CD4-positive, alpha-beta T cell (primary cell): ENCODE data around the gene CDH24. TPM values are rescaled to one million over a fixed set of nuclear protein-coding genes. Genes with fewer than 3 reads are reported as not detected.

Experiments
- ATAC-seq: fragments of 200-7000 bp; cut with Tn5 transposase; one replicate; pipeline ENCODE4 v1.10.0; 2022; ENCODE audit warnings: mild to moderate bottlenecking; ENCODE audit not compliant: poor library complexity
- CTCF ChIA-PET: fragments of 350-600 bp; sonication (Branson Sonifier 250); formaldehyde crosslinking; loops from one replicate; lab custom pipeline; 2021; ENCODE audit warnings: antibody characterized with exemption, inconsistent platforms; lab: Charles Lee
- POLR2A ChIA-PET: fragments of 350-600 bp; sonication (Branson Sonifier 250); formaldehyde crosslinking; loops from one replicate; lab custom pipeline; 2021; ENCODE audit warnings: antibody characterized with exemption, inconsistent platforms; lab: Charles Lee
- DNase-seq, 14 experiments: peaks; one replicate each; pipeline ENCODE4 v3.0.0-alpha.2; 2013 to 2020; ENCODE audit warnings: mixed read lengths in 2 of 14
- H3K27ac ChIP-seq, 2 donors: one replicate each; pipeline versions ENCODE4 v1.5.1 to v1.7.0; 2013; ENCODE audit warnings: low read length in 2 of 2, low read depth in 1 of 2, mild to moderate bottlenecking in 1 of 2
- H3K27me3 ChIP-seq, 2 experiments: 1 replicate in 1 of 2; 2 replicates in 1 of 2; pipeline versions ENCODE4 v1.6.1 to v1.7.0; 2013; ENCODE audit warnings: low read length in 2 of 2, control low read depth in 1 of 2, mild to moderate bottlenecking in 1 of 2, moderate library complexity in 1 of 2; ENCODE audit not compliant: insufficient read depth in 2 of 2, control insufficient read depth in 1 of 2
- H3K36me3 ChIP-seq: one replicate; pipeline ENCODE4 v1.6.1; 2013; ENCODE audit warnings: low read length, control low read depth; ENCODE audit not compliant: insufficient read depth
- H3K4me1 ChIP-seq: one replicate; pipeline ENCODE4 v1.6.1; 2013; ENCODE audit warnings: low read length, control low read depth; ENCODE audit not compliant: insufficient read depth
- H3K4me3 ChIP-seq: one replicate; pipeline ENCODE4 v1.5.1; 2013; ENCODE audit warnings: mild to moderate bottlenecking, low read length, moderate library complexity
- H3K9me3 ChIP-seq, 2 experiments: 1 replicate in 1 of 2; 2 replicates in 1 of 2; pipeline versions ENCODE4 v1.6.1 to v1.7.0; 2013; ENCODE audit warnings: low read length in 2 of 2, mild to moderate bottlenecking in 2 of 2, control low read depth in 1 of 2, moderate library complexity in 1 of 2; ENCODE audit not compliant: control insufficient read depth in 1 of 2, insufficient read depth in 1 of 2
- H3K27ac Mint-ChIP-seq: one replicate; pipeline ENCODE4 v1.8.0; 2020; ENCODE audit warnings: mixed read lengths
- H3K27me3 Mint-ChIP-seq: one replicate; pipeline ENCODE4 v1.8.0; 2021; ENCODE audit warnings: mixed read lengths
- H3K36me3 Mint-ChIP-seq: one replicate; pipeline ENCODE4 v1.8.0; 2021; ENCODE audit warnings: low read depth, mixed read lengths
- H3K4me1 Mint-ChIP-seq: one replicate; pipeline ENCODE4 v1.8.0; 2021; ENCODE audit warnings: low read depth, mixed read lengths
- H3K4me3 Mint-ChIP-seq: one replicate; pipeline ENCODE4 v1.8.0; 2020; ENCODE audit warnings: mild to moderate bottlenecking, mixed read lengths
- H3K9me3 Mint-ChIP-seq: one replicate; pipeline ENCODE4 v1.8.0; 2020; ENCODE audit warnings: mixed read lengths
- CTCF ChIP-seq: fragments of 200-600 bp; IDR thresholded peaks from one replicate; pipeline ENCODE4 v1.8.0; 2022; ENCODE audit warnings: antibody characterized with exemption, mild to moderate bottlenecking
- intact Hi-C, 2 experiments: fragments of 100-400 bp; cut with DNase I in 1 of 2; cut with micrococcal nuclease in 1 of 2; formaldehyde crosslinking; loops; one replicate each; pipeline versions ENCODE4 v1.15.1 to v1.9.0; 2023 to 2025; cut with DNase I, micrococcal nuclease
- total RNA-seq, 174 experiments: library from RNA in 2 of 174; stranded (reverse) in 2 of 174; gene quantifications; one replicate each; pipeline ENCODE4 v1.2.3 and lab custom pipeline; 2021 to 2026

The CDH24 gene
- total RNA-seq, 2 experiments from 2014 or later, result 3.3 to 3.7 TPM

DNA sequence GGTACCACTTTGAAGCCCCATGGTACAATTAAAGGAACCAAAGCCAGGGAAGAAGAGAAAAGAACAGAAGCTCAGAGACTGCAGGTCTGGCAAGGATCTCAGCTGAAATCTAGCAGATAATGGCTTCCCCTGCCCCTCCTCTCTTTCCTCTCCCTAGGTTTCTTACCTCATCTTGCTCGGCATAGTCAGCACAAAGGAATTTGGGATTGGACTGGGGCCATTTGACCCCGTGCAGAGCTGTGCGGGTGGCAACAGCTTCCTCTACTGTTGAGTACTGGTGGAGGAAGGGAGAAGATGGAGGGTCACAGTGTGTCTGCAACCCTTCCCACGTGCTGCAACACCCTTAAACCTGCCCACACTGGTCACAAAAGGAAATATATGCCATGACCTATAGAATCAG is 4.7 kb upstream of the CDH24 start:
- Mint-ChIP-seq H3K9me3 (no peaks in the 10 kb centered on the region), H3K36me3 (peaks cover 85% of the 10 kb centered on the region), H3K27me3 (no peaks in the 10 kb centered on the region), H3K4me3 (no peak overlapping the region), H3K27ac (no peak overlapping the region), H3K4me1 (peaks cover 11% of the 10 kb centered on the region)
- ATAC-seq (no peak), DNase-seq (no peak)
- Histone ChIP-seq H3K4me1 (peaks cover 10% of the 10 kb centered on the region), H3K36me3 (peaks cover 76% of the 10 kb centered on the region), H3K27me3 (no peaks in the 10 kb centered on the region), H3K27ac (no peak overlapping the region), H3K4me3 (no peak overlapping the region), H3K9me3 (no peaks in the 10 kb centered on the region)
- intact Hi-C loops, result no loop called here
- POLR2A ChIA-PET, result interaction anchor here (0.9 kb wide), 2 partner anchors 9 to 105 kb away, joined by 3 read pairs; partner anchors contain the start of gene HAUS4
- CTCF ChIA-PET, result interaction anchor here (0.7 to 2.7 kb wide), 4 partner anchors 15 to 492 kb away, joined by 3 to 9 read pairs (median 4); no protein-coding TSS in a partner anchor
- TF ChIP-seq CTCF, result no peak

GRCh38 chr14:23060536-23061260 is 3.4 kb upstream of the CDH24 start:
- no peak overlapping the region for H3K4me3 ChIP-seq
- no peaks in the 10 kb centered on the region for H3K27me3 ChIP-seq
- Mint-ChIP-seq H3K4me3 (no peak overlapping the region), H3K36me3 (peaks cover 81% of the 10 kb centered on the region), H3K9me3 (no peaks in the 10 kb centered on the region), H3K27ac (no peak overlapping the region), H3K4me1 (peaks cover 20% of the 10 kb centered on the region), H3K27me3 (no peaks in the 10 kb centered on the region)
- H3K27ac ChIP-seq, result peak overlapping the region in 1 of 2 donors; percentile 26
- no peak for DNase-seq
- peaks cover 63% of the 10 kb centered on the region for H3K36me3 ChIP-seq
- TF ChIP-seq CTCF, result no peak
- ATAC-seq, result no peak
- no peaks in the 10 kb centered on the region for H3K9me3 ChIP-seq
- ChIA-PET CTCF (interaction anchor here (1.0 to 4.8 kb wide), 4 partner anchors 8 to 74 kb away, joined by 4 to 136 read pairs (median 8); no protein-coding TSS in a partner anchor), POLR2A (interaction anchor here (0.9 to 1.4 kb wide), 2 partner anchors 11 to 74 kb away, joined by 3 to 6 read pairs; no protein-coding TSS in a partner anchor)
- peaks cover 23% of the 10 kb centered on the region for H3K4me1 ChIP-seq
- intact Hi-C loops, result no loop called here

GRCh38 chr14:23058654-23059504 is 1.6 kb upstream of the CDH24 start:
- Mint-ChIP-seq H3K27ac (peak overlapping the region; percentile 59), H3K4me1 (peaks cover 18% of the 10 kb centered on the region), H3K4me3 (peak overlapping the region; percentile 71), H3K9me3 (no peaks in the 10 kb centered on the region), H3K36me3 (peaks cover 63% of the 10 kb centered on the region), H3K27me3 (no peaks in the 10 kb centered on the region)
- Histone ChIP-seq H3K4me1 (peaks cover 24% of the 10 kb centered on the region), H3K9me3 (no peaks in the 10 kb centered on the region), H3K27ac (no peak overlapping the region), H3K36me3 (peaks cover 46% of the 10 kb centered on the region), H3K27me3 (no peaks in the 10 kb centered on the region), H3K4me3 (no peak overlapping the region)
- ATAC-seq, result no peak
- no peak for TF ChIP-seq CTCF
- ChIA-PET CTCF (interaction anchor here (0.9 to 4.8 kb wide), 20 partner anchors 8 to 502 kb away, joined by 3 to 136 read pairs (median 6); partner anchors contain the start of genes ACIN1, AJUBA, C14orf119 and PSMB5), POLR2A (interaction anchor here (0.6 to 2.5 kb wide), 15 partner anchors 10 to 489 kb away, joined by 3 to 42 read pairs (median 5); partner anchors contain the start of genes ACIN1, AJUBA, C14orf119 and HAUS4)
- peak in 1 of 14 experiments; percentile 34 for DNase-seq
- intact Hi-C loops, result loop anchor here (1.0 to 5.0 kb wide), 3 partner anchors 64 to 487 kb away; no protein-coding TSS in a partner anchor
